T-helper 2 cell treated with Interferon-gamma antibody and Interleukin-4, amounts not matched to agents 5 μg/mL and 100 μg/mL, for 36 hours (primary cell): Measurements from ENCODE around the gene NKX1-1.
A peak's percentile ranks its signal among the peaks of the same experiment; 100 is the strongest.

Source experiments
- DNase-seq: peaks from one replicate; pipeline ENCODE4 v3.0.0; 2021; ENCODE audit warnings: low spot score
- H3K27ac Mint-ChIP-seq: one replicate; pipeline ENCODE4 v1.8.0; 2021; ENCODE audit warnings: mild to moderate bottlenecking, mixed read lengths
- H3K27me3 Mint-ChIP-seq: one replicate; pipeline ENCODE4 v1.8.0; 2021; ENCODE audit warnings: low read depth, mixed read lengths
- H3K36me3 Mint-ChIP-seq: one replicate; pipeline ENCODE4 v1.8.0; 2021; ENCODE audit warnings: low read depth, mixed read lengths
- H3K4me1 Mint-ChIP-seq: one replicate; pipeline ENCODE4 v1.8.0; 2021; ENCODE audit warnings: low read depth, mixed read lengths
- H3K4me3 Mint-ChIP-seq: one replicate; pipeline ENCODE4 v1.8.0; 2022; ENCODE audit warnings: mild to moderate bottlenecking, moderate library complexity, mixed read lengths
- H3K9me3 Mint-ChIP-seq: one replicate; pipeline ENCODE4 v1.8.0; 2021; ENCODE audit warnings: mixed read lengths

The NKX1-1 gene

GRCh38 chr4:1361431-1361830 lies 44.8 kb downstream of the NKX1-1 start:
- no peaks in the 10 kb centered on the region for H3K9me3 Mint-ChIP-seq
- H3K27ac Mint-ChIP-seq: no peak overlapping the region
- no peak overlapping the region for H3K4me3 Mint-ChIP-seq
- no peaks in the 10 kb centered on the region for H3K4me1 Mint-ChIP-seq
- no peaks in the 10 kb centered on the region for H3K27me3 Mint-ChIP-seq
- H3K36me3 Mint-ChIP-seq: no peaks in the 10 kb centered on the region
- DNase-seq: no peak

GRCh38 chr4:1360423-1361283 lies 45.6 kb downstream of the NKX1-1 start:
- H3K27ac Mint-ChIP-seq: no peak overlapping the region
- no peaks in the 10 kb centered on the region for H3K27me3 Mint-ChIP-seq
- H3K4me3 Mint-ChIP-seq: no peak overlapping the region
- H3K9me3 Mint-ChIP-seq: no peaks in the 10 kb centered on the region
- no peak for DNase-seq
- H3K36me3 Mint-ChIP-seq: no peaks in the 10 kb centered on the region
- H3K4me1 Mint-ChIP-seq: no peaks in the 10 kb centered on the region

- no peaks in the 10 kb centered on the region for H3K27me3 Mint-ChIP-seq
- no peaks in the 10 kb centered on the region for H3K4me1 Mint-ChIP-seq
- no peaks in the 10 kb centered on the region for H3K36me3 Mint-ChIP-seq
Observed at GRCh38 chr4:1359976-1360375, 46.3 kb downstream of the NKX1-1 start.

GRCh38 chr4:1359144-1359501 lies 47.1 kb downstream of the NKX1-1 start:
- Mint-ChIP-seq H3K27ac (no peak overlapping the region), H3K36me3 (no peaks in the 10 kb centered on the region)
- no peak for DNase-seq

More at GRCh38 chr4:1359976-1360375, 46.3 kb downstream of the NKX1-1 start:
- Mint-ChIP-seq H3K4me3 (no peak overlapping the region), H3K27ac (no peak overlapping the region), H3K9me3 (no peaks in the 10 kb centered on the region)
- no peak for DNase-seq

GRCh38 chr4:1358421-1359143 lies 47.7 kb downstream of the NKX1-1 start:
- Mint-ChIP-seq H3K4me3 (no peak overlapping the region), H3K9me3 (no peaks in the 10 kb centered on the region), H3K27me3 (no peaks in the 10 kb centered on the region), H3K27ac (no peak overlapping the region), H3K4me1 (no peaks in the 10 kb centered on the region), H3K36me3 (no peaks in the 10 kb centered on the region)
- no peak for DNase-seq

More at GRCh38 chr4:1359144-1359501, 47.1 kb downstream of the NKX1-1 start:
- no peaks in the 10 kb centered on the region for H3K9me3 Mint-ChIP-seq
- no peak overlapping the region for H3K4me3 Mint-ChIP-seq
- no peaks in the 10 kb centered on the region for H3K4me1 Mint-ChIP-seq
- H3K27me3 Mint-ChIP-seq: no peaks in the 10 kb centered on the region

GRCh38 chr4:1357356-1358248 lies 48.6 kb downstream of the NKX1-1 start:
- no peak for DNase-seq
- Mint-ChIP-seq H3K9me3 (no peaks in the 10 kb centered on the region), H3K4me3 (no peak overlapping the region), H3K27me3 (no peaks in the 10 kb centered on the region), H3K4me1 (no peaks in the 10 kb centered on the region), H3K27ac (no peak overlapping the region), H3K36me3 (no peaks in the 10 kb centered on the region)

GRCh38 chr4:1356181-1356998 lies 49.9 kb downstream of the NKX1-1 start:
- Mint-ChIP-seq H3K27me3 (no peaks in the 10 kb centered on the region), H3K27ac (no peak overlapping the region), H3K36me3 (no peaks in the 10 kb centered on the region), H3K4me3 (no peak overlapping the region), H3K9me3 (no peaks in the 10 kb centered on the region), H3K4me1 (peaks cover 4% of the 10 kb centered on the region)
- DNase-seq: peak; percentile 15

- H3K27ac Mint-ChIP-seq: no peak overlapping the region
- no peak for DNase-seq
- no peaks in the 10 kb centered on the region for H3K9me3 Mint-ChIP-seq
- H3K27me3 Mint-ChIP-seq: no peaks in the 10 kb centered on the region
- peaks cover 5% of the 10 kb centered on the region for H3K4me1 Mint-ChIP-seq
- no peaks in the 10 kb centered on the region for H3K36me3 Mint-ChIP-seq
- no peak overlapping the region for H3K4me3 Mint-ChIP-seq
Observed at GRCh38 chr4:1355378-1355777, 50.9 kb downstream of the NKX1-1 start.

GRCh38 chr4:1354983-1355275 lies 51.3 kb downstream of the NKX1-1 start:
- no peak overlapping the region for H3K4me3 Mint-ChIP-seq
- no peaks in the 10 kb centered on the region for H3K27me3 Mint-ChIP-seq
- H3K4me1 Mint-ChIP-seq: peaks cover 6% of the 10 kb centered on the region
- no peaks in the 10 kb centered on the region for H3K36me3 Mint-ChIP-seq
- no peaks in the 10 kb centered on the region for H3K9me3 Mint-ChIP-seq
- DNase-seq: no peak
- no peak overlapping the region for H3K27ac Mint-ChIP-seq

GRCh38 chr4:1354136-1354982 lies 51.9 kb downstream of the NKX1-1 start:
- Mint-ChIP-seq H3K27ac (no peak overlapping the region), H3K27me3 (no peaks in the 10 kb centered on the region), H3K4me3 (no peak overlapping the region), H3K4me1 (peaks cover 6% of the 10 kb centered on the region), H3K9me3 (no peaks in the 10 kb centered on the region), H3K36me3 (no peaks in the 10 kb centered on the region)
- no peak for DNase-seq

- no peaks in the 10 kb centered on the region for H3K27me3 Mint-ChIP-seq
- DNase-seq: no peak
- H3K4me1 Mint-ChIP-seq: peaks cover 14% of the 10 kb centered on the region
- H3K36me3 Mint-ChIP-seq: peaks cover 5% of the 10 kb centered on the region
- no peak overlapping the region for H3K27ac Mint-ChIP-seq
- H3K9me3 Mint-ChIP-seq: no peaks in the 10 kb centered on the region
- no peak overlapping the region for H3K4me3 Mint-ChIP-seq
Observed at GRCh38 chr4:1353186-1354055, 52.8 kb downstream of the NKX1-1 start.
